K562 (cell line): Measurements from ENCODE around the gene PRKAR1A. TPM values are rescaled to one million over a fixed set of nuclear protein-coding genes. Genes with fewer than 3 reads are reported as not detected.
"Not testable (repeated sequence)": the region's sequence is repeated elsewhere in the genome, so short reads cannot be mapped to it uniquely, and the experiment has no call there.

Experiments
- ATAC-seq: fragments of 200-7000 bp; cut with Tn5 transposase; 3 replicates; pipeline ENCODE4 v1.9.1; 2020; ENCODE audit warnings: moderate library complexity
- BruUV-seq: library from RNA; stranded (reverse); fragments of 400-500 nt; replicated peaks from 2 replicates; lab custom pipeline; 2021; lab: Mats Ljungman, UMichigan
- CTCF ChIA-PET: fragments of 300-600 bp; formaldehyde crosslinking; extraction: SDS; loops from one replicate; lab custom pipeline; 2021; ENCODE audit warnings: low intra/inter-chr PET ratio; lab: Yijun Ruan, JAX
- POLR2A ChIA-PET: fragments of 300-600, 350-650 bp; sonication (Branson Sonifier 250); formaldehyde crosslinking; extraction: SDS; loops from one replicate; lab custom pipeline; 2021; ENCODE audit warnings: antibody characterized with exemption, inconsistent platforms; lab: Yijun Ruan, JAX
- DNase-seq, 4 experiments: peaks; one replicate each; pipeline versions ENCODE4 v3.0.0 to v3.0.0-alpha.2; 2011 to 2018; ENCODE audit warnings: low spot score in 3 of 4, mixed read lengths in 3 of 4; ENCODE audit errors: extremely low read depth in 1 of 4
- FAIRE-seq: peaks from 2 replicates; lab custom pipeline; 2011; peaks lifted over from hg19 to GRCh38; lab: Jason Lieb, UNC
- H2AFZ ChIP-seq: 2 replicates; pipeline ENCODE4 v1.6.0; 2011; ENCODE audit warnings: low read depth, low read length, control low read depth, inconsistent platforms
- H3K27ac ChIP-seq: fragments of 200-600 bp; 3 replicates; pipeline ENCODE4 v1.8.0; 2011; ENCODE audit warnings: low read depth, mild to moderate bottlenecking, control low read depth, inconsistent platforms, low read length, moderate library complexity, mixed read lengths; ENCODE audit errors: extremely low read depth
- H3K27me3 ChIP-seq, 2 experiments: fragments of 300-600 bp in 1 of 2; 2 replicates in 1 of 2; 3 replicates in 1 of 2; pipeline versions ENCODE4 v1.6.0 to v1.8.0; 2011; ENCODE audit warnings: inconsistent platforms in 2 of 2, low read length in 2 of 2, mild to moderate bottlenecking in 1 of 2, mixed read lengths in 1 of 2, moderate library complexity in 1 of 2; ENCODE audit not compliant: control insufficient read depth in 2 of 2, insufficient read depth in 2 of 2
- H3K36me3 ChIP-seq: fragments of 300-600 bp; 3 replicates; pipeline ENCODE4 v1.8.0; 2011; ENCODE audit warnings: mild to moderate bottlenecking, low read length, inconsistent platforms; ENCODE audit not compliant: control insufficient read depth, insufficient read depth
- H3K4me1 ChIP-seq, 2 experiments: fragments of 200-600 bp in 1 of 2; replicated peaks in 1 of 2; 2 replicates in 1 of 2; 3 replicates in 1 of 2; pipeline versions ENCODE4 v1.5.1 to v1.8.0; 2011; ENCODE audit warnings: inconsistent platforms in 2 of 2, low read length in 2 of 2, mild to moderate bottlenecking in 1 of 2, mixed read lengths in 1 of 2, moderate library complexity in 1 of 2; ENCODE audit not compliant: control insufficient read depth in 2 of 2, insufficient read depth in 2 of 2
- H3K4me2 ChIP-seq: 2 replicates; pipeline ENCODE4 v1.6.1; 2011; ENCODE audit warnings: low read length, control low read depth, inconsistent platforms, mixed read lengths; ENCODE audit not compliant: insufficient read depth
- H3K4me3 ChIP-seq: fragments of 200-600 bp; sonication (generic), shearing (Covaris generic); 2 replicates; pipeline ENCODE4 v1.5.1; 2016; ENCODE audit warnings: control low read depth, inconsistent platforms
- H3K79me2 ChIP-seq: fragments of 200-600 bp; 3 replicates; pipeline ENCODE4 v1.8.0; 2011; ENCODE audit warnings: low read length, inconsistent platforms; ENCODE audit not compliant: control insufficient read depth, insufficient read depth
- H3K9ac ChIP-seq, 2 experiments: 2 replicates each; pipeline versions ENCODE4 v1.6.0 to v1.6.1; 2011; ENCODE audit warnings: low read depth in 2 of 2, low read length in 2 of 2, control low read depth in 1 of 2, inconsistent platforms in 1 of 2, mild to moderate bottlenecking in 1 of 2, mixed read lengths in 1 of 2; ENCODE audit not compliant: insufficient read depth in 1 of 2
- H3K9me1 ChIP-seq: one replicate; pipeline ENCODE4 v1.6.0; 2011; ENCODE audit warnings: inconsistent platforms, mild to moderate bottlenecking, low read length, moderate library complexity; ENCODE audit not compliant: control insufficient read depth, insufficient read depth
- H3K9me3 ChIP-seq: replicated peaks from 2 replicates; pipeline ENCODE4 v1.5.1; 2011; ENCODE audit warnings: low read depth, low read length, inconsistent platforms; ENCODE audit not compliant: control insufficient read depth, insufficient read depth
- H4K20me1 ChIP-seq: replicated peaks from 2 replicates; pipeline ENCODE4 v1.6.1; 2011; ENCODE audit warnings: low read length, inconsistent platforms, mixed read lengths; ENCODE audit not compliant: control insufficient read depth, insufficient read depth
- ILF3 ChIP-seq: fragments of 450-650 bp; IDR thresholded peaks from 2 replicates; pipeline ENCODE4 v1.6.1; 2018; ENCODE audit warnings: antibody characterized with exemption, mild to moderate bottlenecking, moderate library complexity, borderline replicate concordance
- POLR2B ChIP-seq: fragments of 450-650 bp; IDR thresholded peaks from 2 replicates; pipeline ENCODE4 v1.6.1; 2018; ENCODE audit warnings: low read depth; ENCODE audit not compliant: partially characterized antibody
- SREBF2 ChIP-seq: sonication (generic); formaldehyde crosslinking; IDR thresholded peaks from 2 replicates; pipeline ENCODE4 v1.4.0; 2020; ENCODE audit warnings: mild to moderate bottlenecking, missing genetic modification reagents
- TCFL5 ChIP-seq: fragments of 250-450 bp; sonication (Bioruptor Pico); conservative IDR thresholded peaks from 2 replicates; pipeline ENCODE4 v1.6.1; 2021; ENCODE audit warnings: mild to moderate bottlenecking, moderate library complexity, matching md5 sums
- ZHX1 ChIP-seq: fragments of 150-350 bp; conservative IDR thresholded peaks from 2 replicates; pipeline ENCODE4 v1.6.1; 2014; ENCODE audit warnings: low read length
- ZNF140 ChIP-seq: fragments of 250-450 bp; sonication (Bioruptor Pico); IDR thresholded peaks from 2 replicates; pipeline ENCODE4 v1.8.0; 2021; ENCODE audit warnings: moderate library complexity, mild to moderate bottlenecking, inconsistent platforms
- ZNF324 ChIP-seq: fragments of 250-450 bp; sonication (Bioruptor Pico); IDR thresholded peaks from 2 replicates; pipeline ENCODE4 v1.4.0; 2020; ENCODE audit warnings: mild to moderate bottlenecking
- ZNF518B ChIP-seq: fragments of 250-450 bp; sonication (Bioruptor Pico); IDR thresholded peaks from 2 replicates; pipeline ENCODE4 v1.5.0; 2021; ENCODE audit warnings: mild to moderate bottlenecking, moderate library complexity
- ZNF75A ChIP-seq: fragments of 450-650 bp; formaldehyde crosslinking; IDR thresholded peaks from 2 replicates; pipeline ENCODE4 v1.4.0; 2020; ENCODE audit warnings: mild to moderate bottlenecking
- WGBS: fragments of 100-300 bp; shearing (Covaris generic); methylation state at CpG from one replicate; pipeline ENCODE4 v1.1.6; 2016; ENCODE audit warnings: low coverage, mixed read lengths; ENCODE audit not compliant: insufficient coverage; ENCODE audit errors: missing lambda C conversion rate; 5-methylcytosine and 5-hydroxymethylcytosine counted together
- in situ Hi-C: fragments of 300-500 bp; cut with MboI; formaldehyde crosslinking; loops from 4 replicates; pipeline ENCODE4 v1.15.0; 2018; ENCODE audit warnings: inconsistent platforms, mixed read lengths
- intact Hi-C: fragments of 100-400 bp; cut with micrococcal nuclease; formaldehyde crosslinking; loops from 2 replicates; pipeline ENCODE4 v1.14.2; 2022
- polyA plus RNA-seq, 8 experiments: library from polyadenylated mRNA; depleted of rRNA in 4 of 8; stranded (reverse) in 5 of 8; unstranded in 3 of 8; fragments of >200 nt; fragmentation: Nextera tagmentation in 2 of 8; fragmentation: Illumina TruSeq in 1 of 8; extraction: Ambion mirVana in 2 of 8; extraction: Trizol in 1 of 8; gene quantifications; 2 replicates each; pipeline versions ENCODE4 v1.2.1 to v1.2.3, GENCODE V29; 2011 to 2014; ENCODE audit warnings: inconsistent platforms in 1 of 8, missing spikeins in 1 of 8
- total RNA-seq, 7 experiments: library from RNA; depleted of rRNA in 6 of 7; stranded (reverse); fragments of >200 nt in 6 of 7; fragmentation: Illumina TruSeq in 2 of 7; extraction: Trizol in 2 of 7; gene quantifications; 2 replicates each; pipeline versions ENCODE4 v1.2.1 to v1.2.3, GENCODE V29; 2011 to 2021; ENCODE audit warnings: low replicate concordance in 1 of 7

Gene PRKAR1A
- total and polyA plus RNA-seq, 9 of the 15 experiments (the other 6 are each of a cell fraction or from before 2014, with no cell fraction given) = 15.0 to 95.6 (median 67.5) TPM

- in situ Hi-C loops, H3K9ac ChIP-seq, H3K4me3 ChIP-seq, H3K4me1 ChIP-seq, FAIRE-seq, H2AFZ ChIP-seq, H3K27ac ChIP-seq, H3K79me2 ChIP-seq, BruUV-seq, CTCF ChIA-PET, intact Hi-C loops, DNase-seq, H3K36me3 ChIP-seq, POLR2A ChIA-PET, H3K4me2 ChIP-seq, H3K9me3 ChIP-seq, H4K20me1 ChIP-seq, ATAC-seq, H3K9me1 ChIP-seq: not testable (repeated sequence)
- 3% methylated on average over 6 of the region's 6 CpGs for WGBS
- H3K27me3 ChIP-seq = peaks cover 12 to 20% of the 10 kb centered on the region in 2 experiments; a peak in 4 of 5 replicates
These were observed 70.6 kb downstream of the PRKAR1A start for GRCh38 chr17:68582867-68583266.

- 1% methylated on average over 5 of the region's 5 CpGs for WGBS
- H3K27me3 ChIP-seq = peaks cover 10 to 12% of the 10 kb centered on the region in 2 experiments; a peak in 4 of 5 replicates
- H2AFZ ChIP-seq = no peak overlapping the region
- no peak for FAIRE-seq
- H4K20me1 ChIP-seq = no peaks in the 10 kb centered on the region
- DNase-seq = no peak
- intact Hi-C loops = no loop called here
- CTCF ChIA-PET = no interaction called here
- H3K36me3 ChIP-seq = no peaks in the 10 kb centered on the region
- no peak overlapping the region for H3K9ac ChIP-seq
- H3K4me2 ChIP-seq = no peak overlapping the region
- no peaks in the 10 kb centered on the region for H3K4me1 ChIP-seq
- H3K27ac ChIP-seq = no peak overlapping the region
- POLR2A ChIA-PET = no interaction called here
- no peak for ATAC-seq
- in situ Hi-C loops = no loop called here
- H3K9me3 ChIP-seq = no peaks in the 10 kb centered on the region
- H3K4me3 ChIP-seq = no peak overlapping the region
- no peaks in the 10 kb centered on the region for H3K9me1 ChIP-seq
- no TSS peak for BruUV-seq
- H3K79me2 ChIP-seq = no peaks in the 10 kb centered on the region
- TF ChIP-seq ILF3 (no peak), POLR2B (no peak), ZNF75A (CRISPR knock-in tag) (no peak), SREBF2 (CRISPR knock-in tag) (no peak), ZNF518B (CRISPR knock-in tag) (no peak), ZHX1 (no peak), ZNF140 (CRISPR knock-in tag) (no peak), ZNF324 (no peak), TCFL5 (CRISPR knock-in tag) (no peak)
These were observed 72.5 kb downstream of the PRKAR1A start for GRCh38 chr17:68584581-68585303.
